DND-41 (cell line): ENCODE results near the gene REPS1.

Experiments
- ATAC-seq: fragments of 200-7000 bp; cut with Tn5 transposase; 3 replicates; pipeline ENCODE4 v1.9.1; 2021; ENCODE audit warnings: low read depth; ENCODE audit not compliant: insufficient read depth
- DNase-seq: peaks from one replicate; pipeline ENCODE4 v3.0.0-alpha.2; 2020
- H2AFZ ChIP-seq: 2 replicates; pipeline ENCODE4 v1.6.0; 2012; ENCODE audit warnings: low read depth, low read length
- H3K27ac ChIP-seq: 2 replicates; pipeline ENCODE4 v1.5.1; 2012; ENCODE audit warnings: low read length, inconsistent platforms
- H3K27me3 ChIP-seq: fragments of 200-600 bp; sonication (generic); 2 replicates; pipeline ENCODE4 v1.6.0; 2012; ENCODE audit warnings: low read length, mild to moderate bottlenecking, inconsistent platforms; ENCODE audit not compliant: insufficient read depth, poor library complexity
- H3K36me3 ChIP-seq: 2 replicates; pipeline ENCODE4 v1.5.1; 2012; ENCODE audit warnings: low read length, inconsistent platforms; ENCODE audit not compliant: insufficient read depth
- H3K4me1 ChIP-seq: 2 replicates; pipeline ENCODE4 v1.5.1; 2012; ENCODE audit warnings: mild to moderate bottlenecking, low read length; ENCODE audit not compliant: insufficient read depth
- H3K4me2 ChIP-seq: 2 replicates; pipeline ENCODE4 v1.6.0; 2012; ENCODE audit warnings: mild to moderate bottlenecking, moderate library complexity, low read length, inconsistent platforms; ENCODE audit not compliant: insufficient read depth
- H3K4me3 ChIP-seq, 2 experiments: fragments of 200-600 bp in 1 of 2; shearing (Covaris generic) in 1 of 2; 2 replicates each; pipeline ENCODE4 v1.5.1; 2012 to 2016; ENCODE audit warnings: inconsistent platforms in 2 of 2, low read length in 2 of 2, mild to moderate bottlenecking in 2 of 2, low read depth in 1 of 2, moderate library complexity in 1 of 2
- H3K79me2 ChIP-seq: 2 replicates; pipeline ENCODE4 v1.6.0; 2012; ENCODE audit warnings: low read length, inconsistent platforms; ENCODE audit not compliant: insufficient read depth
- H3K9ac ChIP-seq: 2 replicates; pipeline ENCODE4 v1.6.0; 2012; ENCODE audit warnings: low read depth, mild to moderate bottlenecking, inconsistent platforms, low read length, moderate library complexity
- H3K9me3 ChIP-seq: 2 replicates; pipeline ENCODE4 v1.5.1; 2012; ENCODE audit warnings: low read length, moderate library complexity, mild to moderate bottlenecking, inconsistent platforms; ENCODE audit not compliant: insufficient read depth, severe bottlenecking
- H4K20me1 ChIP-seq: 2 replicates; pipeline ENCODE4 v1.6.0; 2012; ENCODE audit warnings: low read length; ENCODE audit not compliant: insufficient read depth
- EZH2 ChIP-seq: IDR thresholded peaks from 3 replicates; pipeline ENCODE4 v1.6.1; 2012; ENCODE audit warnings: borderline replicate concordance, low read depth, mild to moderate bottlenecking, moderate library complexity, low read length, inconsistent platforms; ENCODE audit not compliant: severe bottlenecking
- TF ChIP-seq, protein P1 (sequence below): IDR thresholded peaks from 2 replicates; pipeline ENCODE4 v1.5.1; 2012; ENCODE audit warnings: borderline replicate concordance, low read length, moderate library complexity, mild to moderate bottlenecking; ENCODE audit not compliant: poor library complexity, severe bottlenecking; ENCODE audit errors: extremely low read depth

REPS1 gene

DNA sequence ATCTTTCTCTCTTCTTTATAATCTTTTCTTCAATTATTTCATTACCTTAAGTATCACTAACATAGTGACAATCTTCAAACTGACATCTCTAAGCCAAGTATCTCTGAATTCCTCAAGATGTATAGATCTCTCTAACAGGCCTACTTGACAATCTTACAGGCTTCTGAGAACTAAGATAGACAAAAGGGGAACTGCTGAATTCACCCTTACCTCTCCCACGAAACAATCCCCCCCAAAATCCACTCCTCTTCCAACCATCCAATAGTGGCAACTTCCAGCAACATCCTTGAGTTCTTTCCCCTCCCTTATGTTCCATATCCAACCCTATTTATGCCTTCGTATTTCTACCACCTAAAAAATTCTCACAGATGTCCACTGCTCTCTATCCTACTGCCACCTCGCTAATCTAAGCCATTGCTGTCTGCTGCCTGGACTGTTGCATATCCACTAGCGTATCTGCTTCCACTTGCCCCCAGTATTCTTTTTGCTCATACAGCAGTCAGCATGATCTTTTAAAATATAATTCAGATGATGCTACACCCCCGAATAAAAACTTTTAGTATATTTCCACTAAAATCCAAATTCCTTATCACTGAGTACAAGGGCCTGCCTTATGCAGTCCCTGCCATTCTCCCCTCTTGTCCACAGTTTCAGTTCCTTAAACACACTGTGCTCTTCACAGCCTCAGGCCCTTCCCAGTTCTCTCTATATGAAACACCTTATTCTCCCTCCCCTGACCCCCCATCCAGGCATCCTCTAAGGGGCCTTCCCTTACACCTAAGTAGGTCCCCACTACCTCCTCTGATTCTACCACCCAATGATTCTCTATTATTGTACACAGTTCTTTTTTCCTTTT is 8.0 kb downstream of the REPS1 start:
- peaks cover 21% of the 10 kb centered on the region for H3K4me1 ChIP-seq
- H3K9me3 ChIP-seq, result no peaks in the 10 kb centered on the region
- no peaks in the 10 kb centered on the region for H3K36me3 ChIP-seq
- no peaks in the 10 kb centered on the region for H3K27me3 ChIP-seq
- H3K79me2 ChIP-seq, result peaks cover 100% of the 10 kb centered on the region
- no peak overlapping the region for H3K9ac ChIP-seq
- no peak overlapping the region for H3K27ac ChIP-seq
- H4K20me1 ChIP-seq, result peaks cover 88% of the 10 kb centered on the region
- no peak for DNase-seq
- TF ChIP-seq EZH2, result no peak
- TF ChIP-seq, protein P1, sequence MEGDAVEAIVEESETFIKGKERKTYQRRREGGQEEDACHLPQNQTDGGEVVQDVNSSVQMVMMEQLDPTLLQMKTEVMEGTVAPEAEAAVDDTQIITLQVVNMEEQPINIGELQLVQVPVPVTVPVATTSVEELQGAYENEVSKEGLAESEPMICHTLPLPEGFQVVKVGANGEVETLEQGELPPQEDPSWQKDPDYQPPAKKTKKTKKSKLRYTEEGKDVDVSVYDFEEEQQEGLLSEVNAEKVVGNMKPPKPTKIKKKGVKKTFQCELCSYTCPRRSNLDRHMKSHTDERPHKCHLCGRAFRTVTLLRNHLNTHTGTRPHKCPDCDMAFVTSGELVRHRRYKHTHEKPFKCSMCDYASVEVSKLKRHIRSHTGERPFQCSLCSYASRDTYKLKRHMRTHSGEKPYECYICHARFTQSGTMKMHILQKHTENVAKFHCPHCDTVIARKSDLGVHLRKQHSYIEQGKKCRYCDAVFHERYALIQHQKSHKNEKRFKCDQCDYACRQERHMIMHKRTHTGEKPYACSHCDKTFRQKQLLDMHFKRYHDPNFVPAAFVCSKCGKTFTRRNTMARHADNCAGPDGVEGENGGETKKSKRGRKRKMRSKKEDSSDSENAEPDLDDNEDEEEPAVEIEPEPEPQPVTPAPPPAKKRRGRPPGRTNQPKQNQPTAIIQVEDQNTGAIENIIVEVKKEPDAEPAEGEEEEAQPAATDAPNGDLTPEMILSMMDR, result no peak
- no peak overlapping the region for H3K4me3 ChIP-seq
- H2AFZ ChIP-seq, result no peak overlapping the region
- H3K4me2 ChIP-seq, result no peak overlapping the region
- ATAC-seq, result no peak

DNA sequence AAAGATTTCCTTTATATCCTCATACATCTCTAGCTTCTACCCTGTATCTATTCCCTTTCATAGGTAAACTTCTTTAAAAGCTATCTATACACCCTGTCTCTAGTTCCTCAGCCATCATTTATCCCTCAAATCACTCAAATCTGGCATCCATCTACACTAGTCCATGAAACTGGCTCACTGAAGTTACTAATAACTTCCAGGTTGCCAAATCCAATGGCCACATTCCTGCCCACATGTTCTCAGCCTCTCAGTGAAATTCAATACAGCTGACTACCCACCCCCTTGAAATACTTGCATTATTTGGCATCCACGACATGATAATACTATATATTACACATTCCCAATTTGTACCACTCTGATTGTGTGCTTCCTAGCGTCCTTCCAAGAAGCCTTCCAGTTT is 8.7 kb downstream of the REPS1 start:
- H4K20me1 ChIP-seq, result peaks cover 88% of the 10 kb centered on the region
- H3K36me3 ChIP-seq, result no peaks in the 10 kb centered on the region
- TF ChIP-seq, protein P1, result no peak
- no peak for TF ChIP-seq EZH2
- no peak overlapping the region for H2AFZ ChIP-seq
- H3K4me1 ChIP-seq, result peaks cover 14% of the 10 kb centered on the region
- no peak overlapping the region for H3K27ac ChIP-seq
- no peak overlapping the region for H3K4me2 ChIP-seq
- H3K4me3 ChIP-seq, result no peak overlapping the region
- ATAC-seq (no peak), DNase-seq (no peak)
- H3K79me2 ChIP-seq, result peaks cover 100% of the 10 kb centered on the region
- no peak overlapping the region for H3K9ac ChIP-seq
- H3K9me3 ChIP-seq, result no peaks in the 10 kb centered on the region
- H3K27me3 ChIP-seq, result no peaks in the 10 kb centered on the region

DNA sequence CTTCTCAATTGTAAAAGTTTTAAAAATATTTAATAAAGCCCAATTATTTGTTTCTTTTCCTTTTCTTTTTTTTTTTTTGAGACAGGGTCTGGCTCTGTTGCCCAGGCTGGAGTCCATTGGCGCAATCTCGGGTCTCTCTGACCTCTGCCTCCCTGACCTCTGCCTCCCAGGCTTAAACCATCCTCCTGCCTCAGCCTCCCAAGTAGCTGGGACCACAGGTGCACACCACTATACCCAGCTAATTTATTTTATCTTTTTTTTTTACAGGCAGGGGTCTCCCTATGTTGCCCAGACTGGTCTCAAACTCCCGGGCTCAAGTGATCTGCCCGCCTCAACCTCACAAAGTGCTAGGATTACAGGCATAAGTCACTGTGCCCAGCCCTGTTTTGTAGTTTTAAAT is 9.8 kb downstream of the REPS1 start:
- no peak for ATAC-seq
- no peaks in the 10 kb centered on the region for H3K27me3 ChIP-seq
- H3K4me2 ChIP-seq, result no peak overlapping the region
- DNase-seq, result no peak
- no peak overlapping the region for H3K9ac ChIP-seq
- H3K36me3 ChIP-seq, result peaks cover 3% of the 10 kb centered on the region; the same call in 1 of the 2 replicates
- H3K9me3 ChIP-seq, result no peaks in the 10 kb centered on the region
- peaks cover 100% of the 10 kb centered on the region for H3K79me2 ChIP-seq
- TF ChIP-seq EZH2, result no peak
- TF ChIP-seq, protein P1, result no peak
- peaks cover 87% of the 10 kb centered on the region for H4K20me1 ChIP-seq
- H3K4me3 ChIP-seq, result no peak overlapping the region
- H3K4me1 ChIP-seq, result peaks cover 7% of the 10 kb centered on the region; the same call in 1 of the 2 replicates
- H3K27ac ChIP-seq, result no peak overlapping the region
- no peak overlapping the region for H2AFZ ChIP-seq
